ENCODE measurements around the gene SPRR2D. TPM values are rescaled to one million over a fixed set of nuclear protein-coding genes. Genes with fewer than 3 reads are reported as not detected.
"Not testable (repeated sequence)": the region's sequence is repeated elsewhere in the genome, so short reads cannot be mapped to it uniquely, and the experiment has no call there.

The SPRR2D gene
- total RNA-seq, 3 donors from 2014 or later = not detected

- intact Hi-C loops (cut with DNase I; ENCODE audit: low total_unique reads) = no loop called here
- Histone ChIP-seq H3K4me3 (no peak within 1 kb of the TSS), H3K27ac (no peak within 1 kb of the TSS), H3K36me3 (no peaks in the 10 kb centered on the region), H3K4me1 (no peaks in the 10 kb centered on the region), H3K9me3 (no peaks in the 10 kb centered on the region), H3K27me3 (no peaks in the 10 kb centered on the region)
- TF ChIP-seq POLR2A (IDR thresholded peaks at IDR 0.05) (no peak), CTCF (IDR thresholded peaks at IDR 0.05) (no peak), POLR2AphosphoS5 (IDR thresholded peaks at IDR 0.05) (no peak)
- no peak for DNase-seq (ENCODE audit: low spot score in 2 of 2)
Measured at GRCh38 chr1:153030895-153031294, 10.0 kb downstream of the SPRR2D start, which contains the start of gene SPRR1B. Gene SPRR1B, plus strand, starts transcription at chr1:153031203. Its CDS starts 1,143 bp downstream, at chr1:153032346.

GRCh38 chr1:153028766-153029165 is 12.2 kb downstream of the SPRR2D start:
- no peak overlapping the region for H3K27ac ChIP-seq
- H3K4me3 ChIP-seq = no peak overlapping the region
- H3K36me3 ChIP-seq = no peaks in the 10 kb centered on the region
- no peak for TF ChIP-seq CTCF (IDR thresholded peaks at IDR 0.05)
- TF ChIP-seq POLR2A (IDR thresholded peaks at IDR 0.05) = no peak
- TF ChIP-seq POLR2AphosphoS5 (IDR thresholded peaks at IDR 0.05) = no peak
- no peaks in the 10 kb centered on the region for H3K9me3 ChIP-seq
- no peaks in the 10 kb centered on the region for H3K27me3 ChIP-seq
- no peaks in the 10 kb centered on the region for H3K4me1 ChIP-seq
- intact Hi-C loops (cut with DNase I; ENCODE audit: low total_unique reads) = no loop called here
- DNase-seq (ENCODE audit: low spot score in 2 of 2) = no peak

GRCh38 chr1:153025797-153026196 is 15.1 kb downstream of the SPRR2D start:
- H3K4me3 ChIP-seq = no peak overlapping the region
- no peaks in the 10 kb centered on the region for H3K4me1 ChIP-seq
- no peak for DNase-seq (ENCODE audit: low spot score in 2 of 2)
- no peaks in the 10 kb centered on the region for H3K36me3 ChIP-seq
- TF ChIP-seq CTCF (IDR thresholded peaks at IDR 0.05) = no peak
- no peak for TF ChIP-seq POLR2AphosphoS5 (IDR thresholded peaks at IDR 0.05)
- TF ChIP-seq POLR2A (IDR thresholded peaks at IDR 0.05) = no peak
- no peaks in the 10 kb centered on the region for H3K9me3 ChIP-seq
- no peak overlapping the region for H3K27ac ChIP-seq
- no peaks in the 10 kb centered on the region for H3K27me3 ChIP-seq
- intact Hi-C loops (cut with DNase I; ENCODE audit: low total_unique reads) = no loop called here

- no peaks in the 10 kb centered on the region for H3K4me1 ChIP-seq
- no peak overlapping the region for H3K27ac ChIP-seq
- intact Hi-C loops (cut with DNase I; ENCODE audit: low total_unique reads) = no loop called here
- H3K9me3 ChIP-seq = no peaks in the 10 kb centered on the region
- H3K27me3 ChIP-seq = no peaks in the 10 kb centered on the region
- TF ChIP-seq CTCF (IDR thresholded peaks at IDR 0.05) = no peak
- TF ChIP-seq POLR2A (IDR thresholded peaks at IDR 0.05) = no peak
- TF ChIP-seq POLR2AphosphoS5 (IDR thresholded peaks at IDR 0.05) = no peak
- H3K4me3 ChIP-seq = no peak overlapping the region
- no peak for DNase-seq (ENCODE audit: low spot score in 2 of 2)
- no peaks in the 10 kb centered on the region for H3K36me3 ChIP-seq
Measured at GRCh38 chr1:153024413-153024812, 16.5 kb downstream of the SPRR2D start.

- Histone ChIP-seq H3K4me1 (no peaks in the 10 kb centered on the region), H3K9me3 (no peaks in the 10 kb centered on the region), H3K27ac (no peak overlapping the region), H3K4me3 (no peak overlapping the region), H3K36me3 (no peaks in the 10 kb centered on the region), H3K27me3 (peaks cover 0 to 3% of the 10 kb centered on the region in 2 donors)
- TF ChIP-seq CTCF (IDR thresholded peaks at IDR 0.05) (no peak), POLR2AphosphoS5 (IDR thresholded peaks at IDR 0.05) (no peak), POLR2A (IDR thresholded peaks at IDR 0.05) (no peak)
- intact Hi-C loops (cut with DNase I; ENCODE audit: low total_unique reads) = no loop called here
- no peak for DNase-seq (ENCODE audit: low spot score in 2 of 2)
Measured at GRCh38 chr1:153023109-153023508, 17.8 kb downstream of the SPRR2D start.

- H3K9me3 ChIP-seq; H3K4me3 ChIP-seq; H3K27ac ChIP-seq; H3K4me1 ChIP-seq; intact Hi-C loops (cut with DNase I; ENCODE audit: low total_unique reads); H3K27me3 ChIP-seq; H3K36me3 ChIP-seq; DNase-seq (ENCODE audit: low spot score in 2 of 2): not testable (repeated sequence)
Measured at GRCh38 chr1:153022340-153022739, 18.6 kb downstream of the SPRR2D start.

GRCh38 chr1:153021829-153022228 is 19.1 kb downstream of the SPRR2D start:
- H3K27ac ChIP-seq; H3K4me3 ChIP-seq; H3K27me3 ChIP-seq; intact Hi-C loops (cut with DNase I; ENCODE audit: low total_unique reads); H3K9me3 ChIP-seq; H3K36me3 ChIP-seq; DNase-seq (ENCODE audit: low spot score in 2 of 2); H3K4me1 ChIP-seq: not testable (repeated sequence)

- intact Hi-C loops (cut with DNase I; ENCODE audit: low total_unique reads); H3K27me3 ChIP-seq; H3K27ac ChIP-seq; H3K9me3 ChIP-seq; H3K4me3 ChIP-seq; H3K36me3 ChIP-seq; H3K4me1 ChIP-seq; DNase-seq (ENCODE audit: low spot score in 2 of 2): not testable (repeated sequence)
Measured at GRCh38 chr1:153011235-153011758, 29.6 kb downstream of the SPRR2D start.
